GM23338 (cell line): ENCODE measurements around the gene ALDH7A1. TPM values are rescaled to one million over a fixed set of nuclear protein-coding genes. Genes with fewer than 3 reads are reported as not detected.

ENCODE experiments used
- ATAC-seq: fragments of 200-7000 bp; cut with Tn5 transposase; 3 replicates; pipeline ENCODE4 v1.9.1; 2020
- DNase-seq: peaks from one replicate; pipeline ENCODE4 v3.0.0-alpha.2; 2015; ENCODE audit warnings: low spot score
- H2AFZ ChIP-seq: fragments of 200-600 bp; sonication (generic); 2 replicates; pipeline ENCODE4 v1.8.0; 2016; ENCODE audit warnings: antibody characterized with exemption, mild to moderate bottlenecking, moderate library complexity
- H3F3A ChIP-seq: fragments of 200-600 bp; sonication (generic); replicated peaks from 2 replicates; pipeline ENCODE4 v1.8.0; 2017; ENCODE audit warnings: antibody characterized with exemption, mixed run types, low read depth
- H3K27ac ChIP-seq: fragments of 200-600 bp; sonication (generic); 2 replicates; pipeline ENCODE4 v1.6.1; 2016; ENCODE audit warnings: low read depth
- H3K27me3 ChIP-seq: fragments of 200-600 bp; sonication (generic); 2 replicates; pipeline ENCODE4 v1.8.0; 2016; ENCODE audit warnings: mild to moderate bottlenecking, mixed run types, moderate library complexity; ENCODE audit not compliant: insufficient read depth
- H3K36me3 ChIP-seq: fragments of 200-600 bp; sonication (generic); 2 replicates; pipeline ENCODE4 v1.8.0; 2016; ENCODE audit warnings: mild to moderate bottlenecking; ENCODE audit not compliant: insufficient read depth
- H3K4me1 ChIP-seq: fragments of 200-600 bp; sonication (generic); 2 replicates; pipeline ENCODE4 v1.8.0; 2016; ENCODE audit warnings: mild to moderate bottlenecking, moderate library complexity; ENCODE audit not compliant: insufficient read depth
- H3K4me2 ChIP-seq: fragments of 200-600 bp; sonication (generic); 2 replicates; pipeline ENCODE4 v1.7.1; 2017; ENCODE audit warnings: mixed run types
- H3K4me3 ChIP-seq: fragments of 200-600 bp; sonication (generic); 2 replicates; pipeline ENCODE4 v1.6.1; 2016; ENCODE audit warnings: mixed run types
- H3K79me2 ChIP-seq: fragments of 200-600 bp; sonication (generic); replicated peaks from 2 replicates; pipeline ENCODE4 v1.8.0; 2017; ENCODE audit warnings: mild to moderate bottlenecking; ENCODE audit not compliant: insufficient read depth
- H3K9me2 ChIP-seq: fragments of 200-600 bp; sonication (generic); 2 replicates; pipeline ENCODE4 v1.8.0; 2017; ENCODE audit not compliant: insufficient read depth
- H4K20me1 ChIP-seq: fragments of 200-600 bp; sonication (generic); replicated peaks from 2 replicates; pipeline ENCODE4 v1.8.0; 2017; ENCODE audit warnings: mild to moderate bottlenecking; ENCODE audit not compliant: insufficient read depth
- H3K27ac Mint-ChIP-seq: 2 replicates; pipeline ENCODE4 v1.8.0; 2020; ENCODE audit warnings: inconsistent platforms, mild to moderate bottlenecking, moderate library complexity, mixed read lengths
- H3K27me3 Mint-ChIP-seq: 3 replicates; pipeline ENCODE4 v1.8.0; 2022; ENCODE audit warnings: low read depth, mild to moderate bottlenecking, moderate library complexity, mixed read lengths, inconsistent platforms; ENCODE audit not compliant: insufficient read depth, poor library complexity
- H3K36me3 Mint-ChIP-seq: 3 replicates; pipeline ENCODE4 v1.8.0; 2021; ENCODE audit warnings: low read depth, mild to moderate bottlenecking, inconsistent platforms, moderate library complexity, mixed read lengths
- H3K4me1 Mint-ChIP-seq: 3 replicates; pipeline ENCODE4 v1.8.0; 2020; ENCODE audit warnings: mild to moderate bottlenecking, inconsistent platforms, mixed read lengths
- H3K4me3 Mint-ChIP-seq: 3 replicates; pipeline ENCODE4 v1.8.0; 2021; ENCODE audit warnings: moderate library complexity, mild to moderate bottlenecking, inconsistent platforms, mixed read lengths
- H3K9me3 Mint-ChIP-seq: 3 replicates; pipeline ENCODE4 v1.8.0; 2020; ENCODE audit warnings: moderate library complexity, mild to moderate bottlenecking, inconsistent platforms, mixed read lengths
- CREB1 ChIP-seq: fragments of 250-450 bp; sonication (Bioruptor Pico); IDR thresholded peaks from 2 replicates; pipeline ENCODE4 v1.5.0; 2020; ENCODE audit warnings: low read depth, mild to moderate bottlenecking, moderate library complexity
- ETS1 ChIP-seq: IDR thresholded peaks from 2 replicates; pipeline ENCODE4 v1.6.1; 2016; ENCODE audit warnings: antibody characterized with exemption
- NANOG ChIP-seq: IDR thresholded peaks from 2 replicates; pipeline ENCODE4 v1.6.1; 2016; ENCODE audit warnings: antibody characterized with exemption, borderline replicate concordance
- POLR2AphosphoS5 ChIP-seq: IDR thresholded peaks from 2 replicates; pipeline ENCODE4 v1.6.1; 2016; ENCODE audit warnings: antibody characterized with exemption, low read depth
- REST ChIP-seq: IDR thresholded peaks from one replicate; pipeline ENCODE4 v1.6.1; 2018; ENCODE audit warnings: antibody characterized with exemption; ENCODE audit not compliant: unreplicated experiment
- STAT1 ChIP-seq: IDR thresholded peaks from one replicate; pipeline ENCODE4 v1.6.1; 2016; ENCODE audit warnings: antibody characterized with exemption; ENCODE audit not compliant: unreplicated experiment
- ZNF114 ChIP-seq: fragments of 250-450 bp; sonication (Bioruptor Pico); IDR thresholded peaks from 2 replicates; pipeline ENCODE4 v1.5.0; 2020; ENCODE audit warnings: mild to moderate bottlenecking, moderate library complexity
- ZNF331 ChIP-seq: fragments of 250-450 bp; sonication (Bioruptor Pico); IDR thresholded peaks from 2 replicates; pipeline ENCODE4 v1.5.0; 2020; ENCODE audit warnings: low read depth, mild to moderate bottlenecking, moderate library complexity
- ZNF462 ChIP-seq: fragments of 250-450 bp; sonication (Bioruptor Pico); IDR thresholded peaks from 2 replicates; pipeline ENCODE4 v1.5.0; 2020; ENCODE audit warnings: mild to moderate bottlenecking, moderate library complexity
- polyA plus RNA-seq: library from polyadenylated mRNA; unstranded; fragments of >200 nt; fragmentation: Nextera tagmentation; extraction: Ambion mirVana; gene quantifications from 2 replicates; pipeline ENCODE4 v1.2.1, GENCODE V29; 2016
- total RNA-seq: library from RNA; depleted of rRNA; stranded (reverse); fragments of >200 nt; shearing (Covaris generic); gene quantifications from 2 replicates; pipeline ENCODE4 v1.2.3, GENCODE V29; 2014

ALDH7A1 gene
- total and polyA plus RNA-seq, 2 experiments from 2014 or later: 122 to 198 TPM

- TF ChIP-seq ZNF462 (no peak), REST (no peak)
These were observed 73.9 kb downstream of the ALDH7A1 start (continued) for GRCh38 chr5:126521130-126521529.

GRCh38 chr5:126520593-126520953, 74.4 kb downstream of the ALDH7A1 start:
- no peaks in the 10 kb centered on the region for H3K79me2 ChIP-seq
- no peaks in the 10 kb centered on the region for H3F3A ChIP-seq
- peaks cover 7% of the 10 kb centered on the region for H3K4me1 ChIP-seq
- no peak for ATAC-seq
- no peak for DNase-seq
- peaks cover 4% of the 10 kb centered on the region for H3K4me1 Mint-ChIP-seq
- no peaks in the 10 kb centered on the region for H3K36me3 ChIP-seq
- H3K27ac Mint-ChIP-seq: no peak overlapping the region
- H3K4me3 Mint-ChIP-seq: no peak overlapping the region
- no peak overlapping the region for H3K4me3 ChIP-seq
- H3K36me3 Mint-ChIP-seq: no peaks in the 10 kb centered on the region
- no peaks in the 10 kb centered on the region for H3K27me3 ChIP-seq
- peaks cover 4% of the 10 kb centered on the region; the same call in 1 of the 3 replicates for H3K9me3 Mint-ChIP-seq
- no peak overlapping the region for H3K27ac ChIP-seq
- no peak overlapping the region for H3K4me2 ChIP-seq
- H3K27me3 Mint-ChIP-seq: peaks cover 5% of the 10 kb centered on the region
- H2AFZ ChIP-seq: peak overlapping the region; percentile 64; the same call in 1 of the 2 replicates
- H4K20me1 ChIP-seq: no peaks in the 10 kb centered on the region
- H3K9me2 ChIP-seq: no peaks in the 10 kb centered on the region
- no peak for TF ChIP-seq ZNF114
- TF ChIP-seq REST: no peak
- TF ChIP-seq ETS1: no peak
- no peak for TF ChIP-seq CREB1
- no peak for TF ChIP-seq NANOG
- no peak for TF ChIP-seq ZNF331 (CRISPR knock-in tag)
- TF ChIP-seq STAT1: no peak
- TF ChIP-seq POLR2AphosphoS5: no peak
